Brain pericyte (primary cell): ENCODE data around the gene FMNL3.

Experiments used
- DNase-seq: peaks from one replicate; pipeline ENCODE4 v3.0.0-alpha.2; 2012; ENCODE audit warnings: low read depth, low spot score

FMNL3 gene

GRCh38 chr12:49604856-49605255 is 102.3 kb downstream of the FMNL3 start:
- DNase-seq: no peak

GRCh38 chr12:49603721-49604120 is 103.5 kb downstream of the FMNL3 start:
- DNase-seq: no peak

DNA sequence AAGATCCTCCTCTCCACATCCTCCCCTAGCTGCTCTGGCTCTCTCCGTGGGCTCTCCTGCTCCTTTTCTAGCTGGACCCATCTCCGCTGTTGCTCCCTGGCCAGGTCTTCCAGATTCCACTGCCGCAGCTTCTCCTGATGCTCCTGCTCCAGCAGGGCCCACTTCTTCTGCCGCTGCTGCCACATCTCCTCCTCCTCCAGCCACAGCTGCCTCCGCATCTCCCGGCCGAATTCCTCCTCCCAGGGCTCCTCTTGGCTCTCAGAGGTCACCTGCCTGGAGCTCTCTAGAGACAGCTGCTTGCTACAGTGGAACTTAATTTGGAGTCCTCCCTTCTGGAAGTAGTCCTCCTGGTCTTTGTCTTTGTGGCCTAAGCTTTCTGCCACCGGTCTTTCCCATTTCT is 107.2 kb downstream of the FMNL3 start:
- no peak for DNase-seq

GRCh38 chr12:49598527-49598926 is 108.7 kb downstream of the FMNL3 start:
- DNase-seq: no peak

DNA sequence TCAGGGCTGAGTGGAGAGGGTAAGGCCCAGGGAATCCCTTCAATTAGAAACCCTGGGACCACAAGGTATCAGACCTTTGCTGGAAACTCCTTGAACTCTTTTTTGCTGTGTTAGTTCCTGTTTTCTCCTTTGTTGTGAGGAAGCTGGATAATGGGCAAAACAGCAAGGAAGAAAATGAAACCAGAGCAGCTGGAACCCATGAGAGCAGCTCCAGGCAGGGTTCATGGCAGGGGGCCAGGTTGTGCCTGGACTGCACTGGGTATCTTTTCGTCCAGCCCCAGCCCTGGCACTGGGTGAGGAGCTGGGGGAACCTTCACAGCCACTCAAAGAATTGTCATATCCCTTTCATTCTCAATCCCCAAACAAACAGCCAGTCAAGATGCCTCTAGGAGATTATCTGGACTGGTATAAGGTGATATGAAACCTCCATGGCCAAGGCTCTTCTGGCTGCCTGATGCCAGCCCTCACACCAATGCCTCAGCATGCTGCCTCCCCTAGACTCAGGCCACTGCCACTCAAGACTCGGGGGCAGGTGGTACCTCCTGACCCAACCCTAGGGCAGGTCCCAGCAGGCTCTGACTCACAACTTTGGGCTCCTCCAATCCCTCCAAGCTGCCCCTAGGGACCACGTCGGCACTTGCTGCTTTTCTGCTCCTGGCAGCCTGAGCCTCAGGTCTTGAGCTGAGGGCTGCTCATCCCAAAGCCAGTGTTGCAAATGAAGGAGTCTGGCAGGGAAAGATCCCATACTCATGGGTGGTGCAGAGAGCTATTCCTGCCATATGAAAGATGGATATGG is 118.3 kb downstream of the FMNL3 start:
- no peak for DNase-seq

DNA sequence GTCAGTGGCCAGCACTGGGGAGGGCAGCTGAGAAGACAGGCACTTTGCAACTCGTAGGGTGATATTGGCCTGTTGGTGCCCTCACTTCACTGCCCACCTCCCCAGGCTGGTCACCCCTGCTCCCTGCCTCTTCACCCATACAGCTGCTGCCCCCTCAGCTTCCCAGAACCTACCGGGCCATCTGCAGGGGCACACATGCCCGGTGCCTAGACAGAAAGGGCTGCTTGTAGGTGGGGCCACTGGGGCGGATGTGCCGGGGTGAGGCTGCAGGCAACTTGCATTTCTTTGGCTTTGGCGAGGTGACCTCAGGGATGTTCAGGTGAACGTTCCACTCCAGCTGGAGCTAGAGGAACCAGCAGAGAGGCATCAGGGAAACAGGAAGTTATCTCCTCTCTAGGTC is 118.9 kb downstream of the FMNL3 start:
- DNase-seq: no peak

DNA sequence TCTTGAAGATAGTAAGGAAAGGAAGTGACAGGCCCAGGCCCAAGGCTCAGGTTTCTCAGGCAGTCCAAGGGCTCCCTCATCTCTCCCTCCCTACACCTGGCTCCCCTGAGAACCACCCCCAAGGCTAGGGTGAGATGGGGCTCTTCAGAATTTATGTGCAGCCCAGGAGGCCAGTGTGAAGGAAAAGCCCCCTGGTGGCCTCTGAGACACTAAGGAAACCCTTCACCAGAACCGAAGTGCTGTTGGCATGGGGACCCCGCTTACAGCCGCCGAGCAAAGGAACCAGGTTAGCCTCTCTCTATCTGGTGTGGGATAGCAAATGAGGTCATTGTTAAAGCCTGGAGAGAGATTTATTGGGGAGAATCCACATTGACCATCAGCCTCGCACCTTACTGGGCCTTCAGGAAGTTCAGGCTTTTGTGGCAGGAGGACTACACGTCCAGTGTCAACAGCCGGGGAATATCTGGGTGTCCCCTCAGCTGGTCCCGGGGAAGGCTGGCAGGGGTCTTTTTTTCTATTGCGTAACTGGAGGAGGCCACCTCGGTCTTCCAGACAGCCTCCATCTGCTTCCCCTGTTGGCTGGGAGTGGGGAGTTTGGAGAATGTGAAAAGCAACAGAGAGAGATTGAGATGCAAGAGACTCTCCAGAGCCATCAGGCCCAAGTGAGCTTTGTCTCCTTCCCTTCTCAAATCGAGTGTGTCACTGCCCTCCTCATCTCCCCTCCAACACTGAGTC is 119.9 kb downstream of the FMNL3 start:
- no peak for DNase-seq
